Stimulated activated naive CD8-positive, alpha-beta T cell treated with anti-CD3 and anti-CD28 coated beads, Interleukin-15, Interleukin-2, amounts not matched to agents 100 ng/mL and 50 ng/mL, for 24 hours (primary cell): ENCODE results near the gene ZFP2.
"Not testable (repeated sequence)": the region's sequence is repeated elsewhere in the genome, so short reads cannot be mapped to it uniquely, and the experiment has no call there.

Experiments used
- H3K27ac Mint-ChIP-seq: one replicate; pipeline ENCODE4 v1.8.0; 2021; ENCODE audit warnings: mild to moderate bottlenecking, mixed read lengths
- H3K27me3 Mint-ChIP-seq: one replicate; pipeline ENCODE4 v1.8.0; 2021; ENCODE audit warnings: mixed read lengths
- H3K36me3 Mint-ChIP-seq: one replicate; pipeline ENCODE4 v1.8.0; 2021; ENCODE audit warnings: low read depth, mixed read lengths
- H3K4me1 Mint-ChIP-seq: one replicate; pipeline ENCODE4 v1.8.0; 2021; ENCODE audit warnings: low read depth, mixed read lengths
- H3K4me3 Mint-ChIP-seq: one replicate; pipeline ENCODE4 v1.8.0; 2021; ENCODE audit warnings: mild to moderate bottlenecking, mixed read lengths
- H3K9me3 Mint-ChIP-seq: one replicate; pipeline ENCODE4 v1.8.0; 2021; ENCODE audit warnings: mixed read lengths

Gene ZFP2

DNA sequence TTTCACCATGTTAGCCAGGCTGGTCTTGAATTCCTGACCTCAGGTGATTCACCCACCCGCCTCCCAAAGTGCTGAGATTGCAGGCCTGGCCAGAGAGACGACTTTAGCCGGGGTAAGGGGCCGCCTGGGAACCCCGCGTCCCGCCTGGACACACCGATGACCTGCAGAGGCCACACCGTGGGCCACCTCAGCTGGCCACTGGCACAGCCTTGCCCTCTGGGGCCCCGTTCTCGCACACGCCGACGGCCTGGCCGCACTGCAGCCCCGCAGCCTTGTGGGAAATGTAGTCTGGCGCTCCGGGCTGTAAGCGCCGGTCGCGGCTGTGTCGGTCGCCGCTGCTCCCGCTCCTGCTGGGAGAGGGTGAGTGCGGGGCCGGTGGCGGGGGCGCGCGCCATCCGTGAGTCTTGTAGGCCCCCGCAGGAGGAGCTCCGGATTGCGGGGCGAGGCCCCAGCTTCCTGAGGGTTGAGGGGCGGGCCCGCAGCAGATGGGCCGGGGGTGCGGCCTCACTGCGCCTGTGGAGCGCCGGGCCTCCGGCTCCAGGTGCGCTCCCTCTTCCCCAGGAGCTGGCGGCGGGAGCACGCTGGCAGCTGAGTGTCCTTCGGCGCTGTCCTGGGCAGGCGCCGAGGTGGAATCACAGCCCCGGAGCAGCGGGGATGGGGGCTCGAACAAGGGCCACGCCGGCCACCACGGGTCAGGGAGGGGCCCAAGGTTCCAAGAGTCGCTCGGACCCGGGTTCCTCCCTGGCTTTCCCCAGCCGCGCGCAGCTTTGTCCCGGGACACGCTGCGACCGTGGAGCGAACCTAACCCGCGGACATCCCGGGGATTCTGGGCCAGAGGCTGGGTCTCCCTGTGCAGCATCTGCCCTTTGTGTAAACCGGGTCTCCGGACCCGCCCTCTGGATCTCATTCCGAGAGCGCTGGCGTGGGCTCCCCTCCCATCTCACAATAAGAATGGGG lies at the start of gene ZFP2:
ZFP2 (plus strand) TSS at position 299 of the 957 bp plus-strand sequence. CDS start 35,401 bp downstream, outside the sequence.
- Mint-ChIP-seq H3K27me3 (peaks cover 7% of the 10 kb centered on the region), H3K27ac (no peak within 1 kb of the TSS)

DNA sequence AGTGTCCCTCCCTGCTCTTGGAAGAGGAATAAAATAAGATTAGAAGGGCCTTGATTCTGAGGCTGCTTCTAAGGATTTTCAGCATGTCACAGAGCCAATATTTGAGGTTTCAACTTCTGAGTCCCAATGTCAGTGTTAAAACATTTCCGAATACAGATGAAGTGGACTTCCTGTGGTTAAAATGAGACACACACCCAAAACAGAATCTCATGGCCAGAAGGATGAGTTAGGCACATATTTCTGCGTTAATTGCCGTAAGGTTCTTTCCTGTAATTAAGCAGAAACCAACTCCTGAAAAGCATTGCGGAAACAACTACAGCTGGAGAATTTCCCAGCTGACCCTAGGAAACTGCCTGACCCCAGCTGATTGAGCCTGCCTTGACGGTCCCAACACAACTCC lies 46.4 kb upstream of the ZFP2 start:
- Mint-ChIP-seq H3K4me1 (no peaks in the 10 kb centered on the region), H3K9me3 (no peaks in the 10 kb centered on the region), H3K36me3 (no peaks in the 10 kb centered on the region), H3K27ac (no peak overlapping the region), H3K27me3 (peaks cover 18% of the 10 kb centered on the region), H3K4me3 (no peak overlapping the region)

More for the DNA sequence above, at the start of gene ZFP2:
- Mint-ChIP-seq H3K36me3 (peaks cover 32% of the 10 kb centered on the region), H3K4me1 (peaks cover 5% of the 10 kb centered on the region), H3K4me3 (peak within 1 kb of the TSS; percentile 75), H3K9me3 (peaks cover 22% of the 10 kb centered on the region)

DNA sequence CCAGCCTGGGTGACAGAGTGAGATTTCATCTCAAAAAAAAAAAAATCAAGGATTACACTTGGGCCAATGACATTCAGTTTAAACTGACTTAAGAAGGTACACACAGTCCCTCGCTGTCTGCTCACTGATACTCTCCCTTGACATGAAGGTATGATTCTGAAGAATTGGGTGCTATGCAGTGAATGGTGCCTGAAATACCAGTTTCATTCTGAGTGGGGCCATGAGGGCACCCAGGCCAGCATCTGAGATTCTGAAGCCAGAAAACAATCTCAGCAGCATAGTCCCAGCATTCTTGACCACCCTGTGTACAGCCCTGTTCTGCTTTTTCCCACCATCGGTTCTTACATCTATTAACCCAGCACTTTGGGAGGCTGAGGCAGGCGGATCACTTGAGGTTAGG lies 43.8 kb upstream of the ZFP2 start:
- Mint-ChIP-seq H3K4me3 (no peak overlapping the region), H3K4me1 (no peaks in the 10 kb centered on the region), H3K27ac (no peak overlapping the region), H3K36me3 (no peaks in the 10 kb centered on the region), H3K27me3 (peaks cover 26% of the 10 kb centered on the region), H3K9me3 (no peaks in the 10 kb centered on the region)

DNA sequence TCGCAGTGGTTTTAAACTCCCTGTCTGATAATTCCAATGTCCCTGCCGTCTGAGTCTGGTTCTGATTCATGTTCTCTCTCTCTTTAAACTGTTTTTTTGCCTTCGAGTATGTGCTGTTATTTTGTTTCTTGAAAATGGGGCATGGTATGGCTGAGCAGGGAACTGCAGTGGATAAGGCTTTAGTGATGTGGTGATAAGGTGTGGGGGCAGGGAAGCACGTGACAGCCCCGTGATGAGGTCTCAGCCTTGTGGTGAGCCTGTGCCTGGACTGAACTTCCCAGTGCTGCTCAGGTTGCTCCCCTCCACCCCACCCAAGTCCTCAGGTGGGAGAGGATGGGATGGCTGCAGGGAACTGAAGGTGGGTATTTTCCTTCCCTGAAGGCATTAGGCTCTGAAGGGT lies 41.4 kb upstream of the ZFP2 start:
- no peak overlapping the region for H3K4me3 Mint-ChIP-seq
- no peak overlapping the region for H3K27ac Mint-ChIP-seq
- H3K36me3 Mint-ChIP-seq = no peaks in the 10 kb centered on the region
- H3K4me1 Mint-ChIP-seq = peaks cover 5% of the 10 kb centered on the region
- H3K9me3 Mint-ChIP-seq = no peaks in the 10 kb centered on the region
- peaks cover 20% of the 10 kb centered on the region for H3K27me3 Mint-ChIP-seq

DNA sequence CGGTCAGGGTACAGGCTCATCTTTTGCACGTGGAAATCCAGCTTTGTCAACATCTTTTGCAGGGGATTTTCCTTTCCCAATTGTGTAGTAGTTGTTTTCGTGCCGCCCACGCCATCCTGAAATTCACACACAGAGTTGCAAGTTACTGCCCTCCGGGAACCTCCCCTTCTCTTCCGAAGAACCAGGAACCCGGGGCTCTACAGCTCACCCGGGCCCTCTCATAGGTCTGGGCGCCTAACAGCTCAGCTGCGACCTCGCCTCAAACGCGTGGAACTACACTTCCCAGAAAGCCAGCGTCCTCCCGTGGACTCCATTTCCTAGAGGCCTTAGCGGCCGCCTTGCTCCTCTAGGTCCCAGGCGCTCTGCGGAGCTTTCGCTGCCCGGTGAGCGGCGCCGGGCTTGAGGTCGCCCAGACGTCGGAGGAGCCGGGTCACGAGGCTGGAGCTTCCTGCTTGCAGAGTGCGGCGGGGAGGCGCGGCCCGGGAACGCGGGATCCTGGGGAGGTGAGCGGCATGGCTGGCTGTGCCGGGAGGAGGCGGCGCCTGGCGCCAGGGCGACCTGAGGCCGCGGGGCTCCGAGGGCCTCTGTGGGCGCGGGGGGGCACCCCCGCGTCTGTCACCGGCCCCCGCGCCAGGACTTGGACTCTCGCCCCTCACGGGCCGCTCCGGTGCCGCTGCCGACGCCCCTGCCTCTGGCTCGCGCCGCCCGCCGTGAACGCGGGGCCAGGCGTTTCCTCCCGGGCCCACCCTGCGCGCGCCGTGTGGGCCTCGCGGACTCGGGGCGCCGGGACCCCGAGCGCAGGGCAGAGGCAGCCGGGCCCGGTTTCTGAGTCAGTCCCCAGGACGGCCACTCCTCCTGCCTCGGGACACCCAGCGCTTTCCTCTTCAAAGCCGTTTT lies 35.8 kb upstream of the ZFP2 start, which contains the start of gene ZNF354B:
ZNF354B (plus strand) TSS at position 329 of the 897 bp plus-strand sequence. CDS start 1,095 bp downstream, outside the sequence.
- Mint-ChIP-seq H3K36me3 (peaks cover 27% of the 10 kb centered on the region), H3K27ac (peak within 1 kb of the TSS; percentile 75), H3K4me1 (peaks cover 31% of the 10 kb centered on the region), H3K9me3 (no peaks in the 10 kb centered on the region), H3K27me3 (peaks cover 4% of the 10 kb centered on the region), H3K4me3 (peak within 1 kb of the TSS; percentile 86)

DNA sequence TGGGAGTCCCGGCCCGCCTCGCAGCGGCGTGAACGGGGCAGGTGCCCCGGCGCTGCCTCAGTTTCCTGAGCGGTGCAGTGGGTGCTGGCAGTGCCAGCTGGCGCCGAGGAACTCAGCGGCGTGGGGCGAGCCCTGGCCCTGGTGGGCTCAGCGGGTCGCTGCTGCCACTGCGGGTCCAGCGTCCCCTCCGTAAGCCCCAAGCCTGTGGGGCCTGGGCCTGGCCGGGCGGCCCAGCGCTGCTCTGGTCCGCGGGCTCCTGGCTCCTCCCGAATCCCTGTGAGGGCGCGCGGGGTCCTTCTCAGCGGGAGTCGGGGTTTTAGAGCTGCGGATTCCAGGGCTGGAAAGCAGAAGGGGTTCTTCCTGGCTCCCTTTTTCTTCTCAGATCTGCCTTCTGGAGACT lies 35.1 kb upstream of the ZFP2 start:
- Mint-ChIP-seq H3K4me3 (peak overlapping the region; percentile 86), H3K36me3 (peaks cover 35% of the 10 kb centered on the region), H3K4me1 (peaks cover 31% of the 10 kb centered on the region)
- H3K27ac Mint-ChIP-seq, H3K27me3 Mint-ChIP-seq, H3K9me3 Mint-ChIP-seq: not testable (repeated sequence)

DNA sequence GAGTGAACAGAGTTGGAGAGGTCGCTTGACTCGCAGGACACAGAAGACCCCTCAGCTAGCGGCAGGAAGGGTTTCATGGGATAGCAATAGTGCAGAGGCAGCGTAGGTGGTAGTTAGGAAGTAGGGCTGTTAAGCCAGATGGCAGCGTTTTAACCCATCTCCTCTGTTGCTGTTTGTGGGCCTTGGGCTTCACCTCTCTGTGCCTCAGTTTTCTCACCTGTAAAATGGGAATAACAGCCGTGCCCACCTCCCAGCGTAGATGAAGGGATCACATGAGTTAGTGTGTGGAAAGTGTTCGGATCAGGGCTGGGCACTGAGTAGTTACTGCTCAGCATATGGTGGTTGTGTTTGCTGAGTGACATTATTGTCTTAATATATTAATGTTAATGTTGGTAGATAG lies 34.1 kb upstream of the ZFP2 start:
- H3K4me3 Mint-ChIP-seq = peak overlapping the region; percentile 83
- peaks cover 45% of the 10 kb centered on the region for H3K36me3 Mint-ChIP-seq
- H3K9me3 Mint-ChIP-seq = peaks cover 3% of the 10 kb centered on the region
- H3K4me1 Mint-ChIP-seq = peaks cover 31% of the 10 kb centered on the region
- H3K27me3 Mint-ChIP-seq = no peaks in the 10 kb centered on the region
- no peak overlapping the region for H3K27ac Mint-ChIP-seq

DNA sequence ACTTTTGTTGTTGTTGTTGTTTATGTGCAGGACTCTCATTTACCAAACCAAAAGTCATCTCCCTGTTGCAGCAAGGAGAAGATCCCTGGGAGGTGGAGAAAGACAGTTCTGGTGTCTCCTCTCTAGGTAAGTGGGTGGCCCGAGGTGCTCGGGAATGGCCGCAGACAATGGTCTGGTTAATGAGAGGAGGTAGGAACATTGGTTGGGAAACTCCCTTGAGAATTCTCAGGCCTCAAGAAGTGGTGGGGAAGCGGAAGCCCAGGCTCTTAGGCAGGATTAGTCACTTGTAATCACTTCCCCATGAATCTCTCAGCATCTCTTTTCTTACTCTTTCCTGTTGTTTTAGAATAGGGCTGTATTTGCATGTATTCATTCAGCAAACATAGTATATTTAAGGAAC lies 28.8 kb upstream of the ZFP2 start:
- Mint-ChIP-seq H3K4me3 (no peak overlapping the region), H3K4me1 (peaks cover 11% of the 10 kb centered on the region), H3K36me3 (peaks cover 88% of the 10 kb centered on the region), H3K9me3 (peaks cover 30% of the 10 kb centered on the region), H3K27me3 (no peaks in the 10 kb centered on the region), H3K27ac (no peak overlapping the region)

DNA sequence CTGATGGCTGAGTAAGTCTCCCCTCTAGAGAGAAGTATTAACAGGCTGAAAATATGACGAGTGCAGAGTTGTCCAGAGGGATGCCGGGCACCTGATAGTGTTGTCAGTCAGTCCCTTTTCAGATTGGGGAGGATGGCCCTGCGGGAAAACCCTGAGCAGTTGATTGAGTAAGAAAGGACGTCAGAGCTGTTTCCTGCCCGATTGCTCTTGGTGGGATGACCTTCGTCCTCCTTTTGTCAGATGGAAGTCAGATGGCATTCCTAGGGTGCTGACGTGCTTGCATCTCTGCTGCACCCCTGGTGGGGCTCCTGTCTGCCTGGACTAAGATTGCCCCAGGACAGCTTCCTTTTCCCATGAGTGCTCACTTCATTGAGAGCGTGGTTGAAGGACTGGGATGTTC lies 26.1 kb upstream of the ZFP2 start:
- peaks cover 8% of the 10 kb centered on the region for H3K4me1 Mint-ChIP-seq
- no peak overlapping the region for H3K27ac Mint-ChIP-seq
- H3K4me3 Mint-ChIP-seq = no peak overlapping the region
- peaks cover 99% of the 10 kb centered on the region for H3K36me3 Mint-ChIP-seq
- H3K27me3 Mint-ChIP-seq = no peaks in the 10 kb centered on the region
- peaks cover 47% of the 10 kb centered on the region for H3K9me3 Mint-ChIP-seq

DNA sequence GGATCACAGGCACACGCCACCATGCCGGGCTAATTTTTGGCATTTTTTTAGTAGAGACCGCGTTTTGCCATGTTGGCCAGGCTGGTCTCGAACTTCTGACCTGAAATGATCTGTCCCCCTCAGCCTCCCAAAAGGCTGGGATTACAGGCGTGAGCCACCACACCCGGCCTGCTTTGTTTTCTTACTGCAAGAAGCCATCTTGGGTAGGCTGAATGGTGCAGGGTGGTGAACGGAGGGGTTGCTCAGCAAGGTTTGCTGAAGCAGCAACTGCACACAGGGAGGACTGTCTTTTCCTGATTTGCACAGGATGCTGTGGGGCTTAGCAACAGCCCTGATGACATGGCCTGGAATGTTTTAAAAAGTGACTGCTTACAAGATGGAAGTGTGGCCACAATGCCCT lies 25.3 kb upstream of the ZFP2 start:
- H3K4me3 Mint-ChIP-seq = no peak overlapping the region
- H3K36me3 Mint-ChIP-seq = peaks cover 99% of the 10 kb centered on the region
- H3K4me1 Mint-ChIP-seq = peaks cover 8% of the 10 kb centered on the region
- no peak overlapping the region for H3K27ac Mint-ChIP-seq
- no peaks in the 10 kb centered on the region for H3K27me3 Mint-ChIP-seq
- peaks cover 55% of the 10 kb centered on the region for H3K9me3 Mint-ChIP-seq

DNA sequence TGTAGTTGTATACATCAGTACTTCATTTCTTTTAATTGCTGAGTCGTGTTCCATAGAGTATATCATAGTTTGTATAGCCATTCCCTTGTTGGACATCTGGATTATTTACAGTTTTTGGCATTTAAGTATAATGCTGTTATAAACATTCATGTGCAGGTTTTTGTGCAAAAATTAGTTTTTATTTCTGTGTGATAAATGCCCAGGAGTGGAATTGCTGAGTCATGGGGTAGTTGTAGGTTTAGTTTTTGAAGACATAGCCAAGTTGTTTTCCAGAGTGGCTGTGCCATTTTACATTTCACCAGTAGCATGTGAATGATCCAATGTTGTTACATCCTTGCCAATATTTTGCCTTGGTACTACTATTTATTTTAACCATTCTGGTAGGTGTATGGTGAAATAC lies 23.4 kb upstream of the ZFP2 start:
- Mint-ChIP-seq H3K27me3 (no peaks in the 10 kb centered on the region), H3K27ac (no peak overlapping the region), H3K36me3 (peaks cover 99% of the 10 kb centered on the region), H3K4me3 (no peak overlapping the region), H3K4me1 (peaks cover 8% of the 10 kb centered on the region), H3K9me3 (peaks cover 58% of the 10 kb centered on the region)

DNA sequence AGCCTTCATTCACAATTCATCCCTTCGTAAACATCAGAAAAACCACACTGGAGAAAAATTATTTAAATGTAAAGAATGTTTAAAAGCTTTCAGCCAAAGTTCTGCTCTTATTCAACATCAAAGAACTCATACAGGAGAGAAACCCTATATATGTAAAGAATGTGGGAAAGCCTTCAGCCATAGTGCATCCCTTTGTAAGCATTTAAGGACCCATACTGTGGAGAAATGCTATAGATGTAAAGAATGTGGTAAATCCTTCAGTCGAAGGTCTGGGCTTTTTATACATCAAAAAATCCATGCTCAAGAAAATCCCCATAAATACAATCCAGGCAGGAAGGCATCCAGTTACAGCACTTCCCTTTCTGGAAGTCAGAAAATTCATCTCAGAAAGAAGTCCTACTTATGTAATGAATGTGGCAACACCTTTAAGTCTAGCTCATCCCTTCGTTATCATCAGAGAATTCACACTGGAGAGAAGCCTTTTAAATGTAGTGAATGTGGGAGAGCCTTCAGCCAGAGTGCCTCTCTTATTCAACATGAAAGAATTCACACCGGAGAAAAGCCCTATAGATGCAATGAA lies 12.5 kb upstream of the ZFP2 start:
- Mint-ChIP-seq H3K9me3 (peaks cover 52% of the 10 kb centered on the region), H3K36me3 (peaks cover 89% of the 10 kb centered on the region)
- not testable (repeated sequence) for H3K4me3 Mint-ChIP-seq, H3K4me1 Mint-ChIP-seq, H3K27me3 Mint-ChIP-seq, H3K27ac Mint-ChIP-seq

DNA sequence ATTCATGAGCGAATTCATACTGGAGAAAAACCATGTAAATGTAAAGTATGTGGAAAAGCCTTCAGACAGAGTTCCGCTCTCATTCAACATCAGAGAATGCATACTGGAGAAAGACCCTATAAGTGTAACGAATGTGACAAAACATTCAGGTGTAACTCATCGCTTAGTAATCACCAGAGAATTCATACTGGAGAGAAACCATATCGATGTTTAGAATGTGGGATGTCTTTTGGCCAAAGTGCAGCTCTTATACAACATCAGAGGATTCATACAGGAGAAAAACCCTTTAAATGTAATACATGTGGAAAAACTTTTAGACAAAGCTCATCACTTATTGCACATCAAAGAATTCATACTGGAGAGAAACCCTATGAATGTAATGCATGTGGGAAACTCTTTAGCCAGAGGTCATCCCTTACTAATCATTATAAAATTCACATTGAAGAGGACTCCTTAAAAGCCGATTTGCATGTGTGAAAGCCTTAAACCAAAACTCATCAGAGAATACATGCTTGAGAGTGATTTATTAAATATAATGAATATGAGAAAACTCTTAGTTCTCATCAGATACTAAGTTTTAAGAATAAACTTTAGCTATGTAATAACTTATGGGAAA lies 11.8 kb upstream of the ZFP2 start:
- no peak overlapping the region for H3K27ac Mint-ChIP-seq

DNA sequence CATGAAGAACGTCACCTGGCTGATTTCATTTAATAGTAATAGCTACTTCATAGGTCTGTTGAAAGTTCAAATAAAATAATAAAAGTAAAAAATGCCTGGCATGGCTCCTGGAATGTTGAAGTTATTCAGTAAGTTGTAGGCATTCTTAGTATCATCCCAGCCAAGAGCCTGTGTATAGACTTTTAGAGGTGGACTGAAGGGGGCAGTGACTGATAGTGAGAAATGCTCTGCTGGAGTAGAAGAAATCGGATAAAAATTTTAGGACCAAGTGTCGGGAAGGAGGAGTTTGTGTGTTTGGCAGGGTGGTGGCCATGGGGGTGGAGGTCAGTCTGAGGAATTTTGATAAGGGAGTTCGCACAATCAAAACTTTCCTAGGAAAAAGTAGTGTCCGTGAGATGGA lies 3.6 kb downstream of the ZFP2 start:
- Mint-ChIP-seq H3K4me3 (no peak overlapping the region), H3K36me3 (peaks cover 37% of the 10 kb centered on the region), H3K9me3 (peaks cover 25% of the 10 kb centered on the region), H3K27me3 (peaks cover 7% of the 10 kb centered on the region), H3K27ac (no peak overlapping the region), H3K4me1 (peaks cover 5% of the 10 kb centered on the region)

More for the DNA sequence above, 11.8 kb upstream of the ZFP2 start:
- Mint-ChIP-seq H3K4me3 (no peak overlapping the region), H3K9me3 (peaks cover 57% of the 10 kb centered on the region), H3K27me3 (no peaks in the 10 kb centered on the region), H3K36me3 (peaks cover 91% of the 10 kb centered on the region), H3K4me1 (no peaks in the 10 kb centered on the region)
